Suprapubic skin (tissue), 4 donors: ENCODE data around the gene STK25.

ENCODE experiments used
- CTCF ChIP-seq, 2 donors: fragments of 200-600 bp in 1 of 2; fragments of 450-650 bp in 1 of 2; sonication (generic) in 1 of 2; IDR thresholded peaks; one replicate each; pipeline ENCODE4 v1.5.1; 2016 to 2019; ENCODE audit warnings: antibody characterized with exemption in 2 of 2, mild to moderate bottlenecking in 1 of 2, moderate library complexity in 1 of 2
- POLR2A ChIP-seq, 2 donors: fragments of 450-650 bp; IDR thresholded peaks; one replicate each; pipeline ENCODE4 v1.6.1; 2017; ENCODE audit warnings: antibody characterized with exemption in 2 of 2, mild to moderate bottlenecking in 2 of 2, moderate library complexity in 2 of 2
- POLR2AphosphoS5 ChIP-seq, 3 donors: sonication (generic); formaldehyde crosslinking; IDR thresholded peaks; one replicate each; pipeline ENCODE4 v1.6.1; 2017; ENCODE audit warnings: antibody characterized with exemption in 3 of 3

- TF ChIP-seq CTCF (IDR thresholded peaks at IDR 0.05) (no peak), POLR2A (IDR thresholded peaks at IDR 0.05) (no peak), POLR2AphosphoS5 (IDR thresholded peaks at IDR 0.05) (no peak)
Observed at GRCh38 chr2:241553981-241554380, 45.6 kb upstream of the STK25 start.
